Fibroblast of lung (primary cell): ENCODE data around the gene ZNF69.

Experiments
- EZH2 ChIP-seq: IDR thresholded peaks from 2 replicates; pipeline ENCODE4 v1.5.1; 2012; ENCODE audit warnings: low read length, control low read depth, mild to moderate bottlenecking; ENCODE audit errors: missing control alignments
- TF ChIP-seq, protein P1 (sequence below), 2 donors: IDR thresholded peaks in 1 of 2; conservative IDR thresholded peaks in 1 of 2; 1 replicate in 1 of 2; 2 replicates in 1 of 2; pipeline ENCODE4 v1.5.1; 2011 to 2012; ENCODE audit warnings: low read length in 2 of 2, control low read depth in 1 of 2, inconsistent platforms in 1 of 2, low read depth in 1 of 2, mild to moderate bottlenecking in 1 of 2

DNA sequence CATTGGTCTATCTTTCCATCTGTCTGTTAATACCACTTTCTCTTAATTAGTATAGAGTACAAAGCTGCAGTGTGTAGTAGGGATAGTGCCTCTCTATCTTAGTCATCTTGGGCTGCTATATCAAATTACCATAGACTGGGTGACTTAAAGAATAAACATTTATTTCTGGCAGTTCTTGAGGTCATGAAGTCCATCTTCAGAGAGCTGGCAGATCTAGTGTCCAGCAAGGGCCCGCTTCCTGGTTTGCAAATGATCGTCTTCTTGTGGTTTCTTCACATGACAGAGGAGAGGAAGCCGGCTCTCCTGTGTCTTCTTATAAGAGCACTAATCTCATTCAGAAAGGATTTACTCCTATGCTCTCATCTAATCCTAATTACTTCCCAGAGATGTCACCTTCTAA lies 43.5 kb downstream of the ZNF69 start:
- TF ChIP-seq EZH2, result no peak
- TF ChIP-seq, protein P1, sequence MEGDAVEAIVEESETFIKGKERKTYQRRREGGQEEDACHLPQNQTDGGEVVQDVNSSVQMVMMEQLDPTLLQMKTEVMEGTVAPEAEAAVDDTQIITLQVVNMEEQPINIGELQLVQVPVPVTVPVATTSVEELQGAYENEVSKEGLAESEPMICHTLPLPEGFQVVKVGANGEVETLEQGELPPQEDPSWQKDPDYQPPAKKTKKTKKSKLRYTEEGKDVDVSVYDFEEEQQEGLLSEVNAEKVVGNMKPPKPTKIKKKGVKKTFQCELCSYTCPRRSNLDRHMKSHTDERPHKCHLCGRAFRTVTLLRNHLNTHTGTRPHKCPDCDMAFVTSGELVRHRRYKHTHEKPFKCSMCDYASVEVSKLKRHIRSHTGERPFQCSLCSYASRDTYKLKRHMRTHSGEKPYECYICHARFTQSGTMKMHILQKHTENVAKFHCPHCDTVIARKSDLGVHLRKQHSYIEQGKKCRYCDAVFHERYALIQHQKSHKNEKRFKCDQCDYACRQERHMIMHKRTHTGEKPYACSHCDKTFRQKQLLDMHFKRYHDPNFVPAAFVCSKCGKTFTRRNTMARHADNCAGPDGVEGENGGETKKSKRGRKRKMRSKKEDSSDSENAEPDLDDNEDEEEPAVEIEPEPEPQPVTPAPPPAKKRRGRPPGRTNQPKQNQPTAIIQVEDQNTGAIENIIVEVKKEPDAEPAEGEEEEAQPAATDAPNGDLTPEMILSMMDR (conservative IDR thresholded peaks at IDR 0.05 in 1 of 2, IDR thresholded peaks at IDR 0.05 in 1 of 2; ENCODE audit: low read depth in 1 of 2, low read length in 2 of 2), result no peak
